CD14-positive monocyte (primary cell): ENCODE results near the gene ADAMTS17. TPM values are rescaled to one million over a fixed set of nuclear protein-coding genes. Genes with fewer than 3 reads are reported as not detected.

Experiments used
- DNase-seq, 3 donors: peaks; one replicate each; pipeline ENCODE4 v3.0.0-alpha.2; 2011 to 2022
- H2AFZ ChIP-seq: 2 replicates; pipeline ENCODE4 v1.6.0; 2012; ENCODE audit warnings: mild to moderate bottlenecking, low read depth, low read length, inconsistent platforms; ENCODE audit not compliant: insufficient read depth, poor library complexity, severe bottlenecking
- H3K27ac ChIP-seq, 2 donors: 1 replicate in 1 of 2; 2 replicates in 1 of 2; pipeline ENCODE4 v1.5.1; 2012 to 2013; ENCODE audit warnings: low read length in 2 of 2, control low read depth in 1 of 2, inconsistent platforms in 1 of 2, low read depth in 1 of 2, mild to moderate bottlenecking in 1 of 2
- H3K27me3 ChIP-seq, 2 donors: one replicate each; pipeline versions ENCODE4 v1.6.0 to v1.6.1; 2011 to 2013; ENCODE audit warnings: low read length in 2 of 2; ENCODE audit not compliant: control insufficient read depth in 2 of 2, insufficient read depth in 2 of 2
- H3K36me3 ChIP-seq, 2 donors: replicated peaks in 1 of 2; 1 replicate in 1 of 2; 2 replicates in 1 of 2; pipeline versions ENCODE4 v1.5.1 to v1.6.1; 2012 to 2013; ENCODE audit warnings: low read length in 2 of 2, control low read depth in 1 of 2, inconsistent platforms in 1 of 2, mild to moderate bottlenecking in 1 of 2; ENCODE audit not compliant: insufficient read depth in 2 of 2, control insufficient read depth in 1 of 2
- H3K4me1 ChIP-seq, 2 donors: 1 replicate in 1 of 2; 2 replicates in 1 of 2; pipeline versions ENCODE4 v1.5.1 to v1.6.1; 2012 to 2013; ENCODE audit warnings: low read length in 2 of 2, control low read depth in 1 of 2, inconsistent platforms in 1 of 2, mild to moderate bottlenecking in 1 of 2, moderate library complexity in 1 of 2; ENCODE audit not compliant: insufficient read depth in 2 of 2, control insufficient read depth in 1 of 2
- H3K4me2 ChIP-seq: replicated peaks from 2 replicates; pipeline ENCODE3; 2012; ENCODE audit warnings: low read length, moderate library complexity, mild to moderate bottlenecking; ENCODE audit not compliant: poor library complexity, severe bottlenecking; ENCODE audit errors: extremely low read depth
- H3K4me3 ChIP-seq, 3 experiments: fragments of 200-600 bp in 1 of 3; sonication (generic) in 1 of 3; replicated peaks in 1 of 3; 1 replicate in 2 of 3; 2 replicates in 1 of 3; pipeline ENCODE4 v1.5.1; 2011 to 2013; ENCODE audit warnings: low read length in 3 of 3, mild to moderate bottlenecking in 3 of 3, control low read depth in 2 of 3, low read depth in 2 of 3, inconsistent platforms in 1 of 3, moderate library complexity in 1 of 3
- H3K79me2 ChIP-seq: 2 replicates; pipeline ENCODE4 v1.6.0; 2012; ENCODE audit warnings: mild to moderate bottlenecking, control low read depth, inconsistent platforms, low read length, moderate library complexity; ENCODE audit not compliant: insufficient read depth
- H3K9ac ChIP-seq: 2 replicates; pipeline ENCODE4 v1.6.0; 2017; ENCODE audit warnings: low read length, mild to moderate bottlenecking; ENCODE audit not compliant: insufficient read depth, poor library complexity, severe bottlenecking
- H3K9me3 ChIP-seq, 2 donors: replicated peaks in 1 of 2; 1 replicate in 1 of 2; 2 replicates in 1 of 2; pipeline versions ENCODE4 v1.5.1 to v1.6.1; 2012 to 2013; ENCODE audit warnings: low read length in 2 of 2, control low read depth in 1 of 2; ENCODE audit not compliant: control insufficient read depth in 1 of 2, insufficient read depth in 1 of 2
- H4K20me1 ChIP-seq: 2 replicates; pipeline ENCODE4 v1.6.0; 2012; ENCODE audit warnings: mild to moderate bottlenecking, low read length, control low read depth, moderate library complexity; ENCODE audit not compliant: insufficient read depth
- H3K27ac Mint-ChIP-seq, 7 donors: one replicate each; pipeline ENCODE4 v1.8.0; 2020; ENCODE audit warnings: mild to moderate bottlenecking in 7 of 7, mixed read lengths in 7 of 7, moderate library complexity in 6 of 7, inconsistent platforms in 2 of 7
- H3K27me3 Mint-ChIP-seq, 3 donors: one replicate each; pipeline ENCODE4 v1.8.0; 2021 to 2022; ENCODE audit warnings: low read depth in 3 of 3, mild to moderate bottlenecking in 3 of 3, mixed read lengths in 3 of 3, moderate library complexity in 3 of 3, inconsistent platforms in 1 of 3
- H3K36me3 Mint-ChIP-seq, 2 donors: one replicate each; pipeline ENCODE4 v1.8.0; 2020; ENCODE audit warnings: mixed read lengths in 2 of 2, inconsistent platforms in 1 of 2, mild to moderate bottlenecking in 1 of 2
- H3K4me1 Mint-ChIP-seq: one replicate; pipeline ENCODE4 v1.8.0; 2020; ENCODE audit warnings: mild to moderate bottlenecking, mixed read lengths
- H3K4me3 Mint-ChIP-seq, 2 donors: one replicate each; pipeline ENCODE4 v1.8.0; 2020; ENCODE audit warnings: mild to moderate bottlenecking in 2 of 2, mixed read lengths in 2 of 2, moderate library complexity in 1 of 2
- H3K9me3 Mint-ChIP-seq, 7 donors: one replicate each; pipeline ENCODE4 v1.8.0; 2020 to 2022; ENCODE audit warnings: mixed read lengths in 7 of 7, mild to moderate bottlenecking in 6 of 7, moderate library complexity in 6 of 7, inconsistent platforms in 2 of 7
- WGBS: methylation state at CpG from one replicate; pipeline ENCODE4 v1.1.5; 2013; ENCODE audit warnings: missing lambda C conversion rate; ENCODE audit not compliant: insufficient coverage; 5-methylcytosine and 5-hydroxymethylcytosine counted together
- intact Hi-C, 2 donors: fragments of 100-400 bp; cut with micrococcal nuclease; formaldehyde crosslinking; loops; one replicate each; pipeline versions ENCODE4 v1.15.0 to v1.15.1; 2023
- polyA plus RNA-seq, 3 donors: library from polyadenylated mRNA; depleted of rRNA in 1 of 3; unstranded in 2 of 3; stranded (reverse) in 1 of 3; fragments of 300-500 nt in 2 of 3; fragments of >200 nt in 1 of 3; fragmentation: Illumina TruSeq in 2 of 3; gene quantifications; 1 replicate in 2 of 3; 2 replicates in 1 of 3; pipeline ENCODE4 v1.2.3, GENCODE V29; 2012 to 2021
- TF ChIP-seq, protein P1 (sequence below): fragments of 200-600 bp; IDR thresholded peaks from one replicate; pipeline ENCODE4 v1.8.0; 2022; ENCODE audit warnings: antibody characterized with exemption, mild to moderate bottlenecking

Gene ADAMTS17
- polyA plus RNA-seq, 3 donors, result 0.03 to 0.25 TPM; not detected in 1

DNA sequence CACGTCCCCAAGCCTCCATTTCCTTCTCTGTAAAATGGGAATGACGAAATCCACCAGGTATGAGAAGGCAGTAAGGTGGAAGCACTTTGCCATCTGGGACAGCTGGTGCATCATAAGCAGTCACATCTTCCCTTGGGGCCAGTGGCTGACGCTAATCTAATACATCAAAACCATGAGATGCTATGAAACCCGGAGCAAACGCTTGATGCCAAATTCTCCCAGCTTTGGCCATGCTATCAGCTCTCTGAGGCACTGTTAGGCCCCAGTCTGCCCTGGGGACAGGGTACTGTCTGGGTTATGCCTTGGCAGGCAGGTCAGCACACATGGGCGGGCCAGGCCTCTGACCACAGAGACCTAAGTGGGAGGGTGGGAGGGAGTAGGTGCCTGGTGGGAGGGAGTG is 66.1 kb downstream of the ADAMTS17 start:
- Mint-ChIP-seq H3K36me3 (no peaks in the 10 kb centered on the region), H3K27ac (no peak overlapping the region), H3K27me3 (peaks cover 0 to 2% (median 0%) of the 10 kb centered on the region in 3 donors), H3K9me3 (peaks cover 14 to 35% (median 18%) of the 10 kb centered on the region in 7 donors), H3K4me3 (no peak overlapping the region), H3K4me1 (no peaks in the 10 kb centered on the region)
- H3K4me1 ChIP-seq, result no peaks in the 10 kb centered on the region
- peaks cover 11 to 13% of the 10 kb centered on the region in 2 donors for H3K9me3 ChIP-seq
- no peak overlapping the region for H3K27ac ChIP-seq
- H2AFZ ChIP-seq, result no peak overlapping the region
- intact Hi-C loops, result no loop called here
- 78% methylated on average over 5 of the region's 6 CpGs for WGBS
- no peak for DNase-seq
- H3K36me3 ChIP-seq, result no peaks in the 10 kb centered on the region
- TF ChIP-seq, protein P1, sequence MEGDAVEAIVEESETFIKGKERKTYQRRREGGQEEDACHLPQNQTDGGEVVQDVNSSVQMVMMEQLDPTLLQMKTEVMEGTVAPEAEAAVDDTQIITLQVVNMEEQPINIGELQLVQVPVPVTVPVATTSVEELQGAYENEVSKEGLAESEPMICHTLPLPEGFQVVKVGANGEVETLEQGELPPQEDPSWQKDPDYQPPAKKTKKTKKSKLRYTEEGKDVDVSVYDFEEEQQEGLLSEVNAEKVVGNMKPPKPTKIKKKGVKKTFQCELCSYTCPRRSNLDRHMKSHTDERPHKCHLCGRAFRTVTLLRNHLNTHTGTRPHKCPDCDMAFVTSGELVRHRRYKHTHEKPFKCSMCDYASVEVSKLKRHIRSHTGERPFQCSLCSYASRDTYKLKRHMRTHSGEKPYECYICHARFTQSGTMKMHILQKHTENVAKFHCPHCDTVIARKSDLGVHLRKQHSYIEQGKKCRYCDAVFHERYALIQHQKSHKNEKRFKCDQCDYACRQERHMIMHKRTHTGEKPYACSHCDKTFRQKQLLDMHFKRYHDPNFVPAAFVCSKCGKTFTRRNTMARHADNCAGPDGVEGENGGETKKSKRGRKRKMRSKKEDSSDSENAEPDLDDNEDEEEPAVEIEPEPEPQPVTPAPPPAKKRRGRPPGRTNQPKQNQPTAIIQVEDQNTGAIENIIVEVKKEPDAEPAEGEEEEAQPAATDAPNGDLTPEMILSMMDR, result no peak
- H3K79me2 ChIP-seq, result no peaks in the 10 kb centered on the region
- H4K20me1 ChIP-seq, result no peaks in the 10 kb centered on the region
- H3K9ac ChIP-seq, result no peak overlapping the region
- no peak overlapping the region for H3K4me2 ChIP-seq
- no peak overlapping the region for H3K4me3 ChIP-seq
- H3K27me3 ChIP-seq, result no peaks in the 10 kb centered on the region

DNA sequence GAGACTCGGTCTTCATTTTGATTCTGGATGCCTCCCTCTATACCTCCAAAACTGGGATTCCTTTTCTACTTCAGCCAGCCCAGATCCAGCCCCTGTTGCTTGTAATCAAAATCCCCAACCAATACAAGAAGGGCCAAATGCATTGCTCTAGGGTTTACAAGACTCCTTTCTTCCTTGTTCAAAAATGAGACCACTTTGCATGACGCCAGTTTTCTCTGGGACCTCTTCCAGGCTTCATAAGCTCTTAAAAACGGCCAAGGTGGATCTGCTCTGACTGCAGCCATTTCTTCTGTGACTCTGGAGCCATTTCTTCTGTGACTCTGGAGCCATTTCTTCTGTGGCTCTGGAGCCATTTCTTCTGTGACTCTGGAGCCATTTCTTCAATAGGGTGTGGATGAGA is 71.9 kb downstream of the ADAMTS17 start:
- Histone ChIP-seq H2AFZ (no peak overlapping the region), H3K27ac (no peak overlapping the region), H3K9me3 (peaks cover 3 to 7% of the 10 kb centered on the region in 2 donors), H3K36me3 (no peaks in the 10 kb centered on the region), H3K79me2 (no peaks in the 10 kb centered on the region), H3K27me3 (no peaks in the 10 kb centered on the region), H3K4me3 (no peak overlapping the region), H4K20me1 (no peaks in the 10 kb centered on the region), H3K4me2 (no peak overlapping the region), H3K4me1 (no peaks in the 10 kb centered on the region), H3K9ac (no peak overlapping the region)
- no peaks in the 10 kb centered on the region for H3K4me1 Mint-ChIP-seq
- no peak overlapping the region for H3K4me3 Mint-ChIP-seq
- WGBS, result 82% methylated on average over 3 of the region's 3 CpGs
- H3K9me3 Mint-ChIP-seq, result peaks cover 6 to 24% (median 9%) of the 10 kb centered on the region in 7 donors
- no peaks in the 10 kb centered on the region for H3K36me3 Mint-ChIP-seq
- H3K27ac Mint-ChIP-seq, result no peak overlapping the region
- intact Hi-C loops, result no loop called here
- no peak for DNase-seq
- H3K27me3 Mint-ChIP-seq, result peaks cover 0 to 3% (median 0%) of the 10 kb centered on the region in 3 donors
- TF ChIP-seq, protein P1, result no peak
